ENCODE data around the gene TMEM147.

The TMEM147 gene

DNA sequence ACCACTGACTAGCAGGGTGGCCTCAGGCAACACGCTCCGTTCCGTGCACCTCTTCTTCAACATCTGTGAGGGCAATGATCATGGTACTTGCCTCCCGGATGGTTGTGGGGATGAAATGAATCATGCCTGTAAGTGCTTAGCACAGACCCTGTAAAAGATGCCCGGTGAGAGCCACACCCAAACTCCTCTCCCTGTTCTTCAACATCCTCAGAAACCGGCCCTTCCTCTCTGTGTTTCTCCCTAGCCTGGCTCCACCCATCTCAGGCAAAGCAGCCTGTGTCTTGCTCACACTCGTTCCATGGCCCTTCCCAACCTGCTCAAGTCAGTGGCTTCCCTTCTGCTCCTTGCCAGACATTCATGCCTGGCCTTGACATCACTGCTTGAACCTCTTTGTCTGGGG is 26.1 kb upstream of the TMEM147 start:
- DNase-seq (ENCODE audit: low read depth): peak; percentile 11

DNA sequence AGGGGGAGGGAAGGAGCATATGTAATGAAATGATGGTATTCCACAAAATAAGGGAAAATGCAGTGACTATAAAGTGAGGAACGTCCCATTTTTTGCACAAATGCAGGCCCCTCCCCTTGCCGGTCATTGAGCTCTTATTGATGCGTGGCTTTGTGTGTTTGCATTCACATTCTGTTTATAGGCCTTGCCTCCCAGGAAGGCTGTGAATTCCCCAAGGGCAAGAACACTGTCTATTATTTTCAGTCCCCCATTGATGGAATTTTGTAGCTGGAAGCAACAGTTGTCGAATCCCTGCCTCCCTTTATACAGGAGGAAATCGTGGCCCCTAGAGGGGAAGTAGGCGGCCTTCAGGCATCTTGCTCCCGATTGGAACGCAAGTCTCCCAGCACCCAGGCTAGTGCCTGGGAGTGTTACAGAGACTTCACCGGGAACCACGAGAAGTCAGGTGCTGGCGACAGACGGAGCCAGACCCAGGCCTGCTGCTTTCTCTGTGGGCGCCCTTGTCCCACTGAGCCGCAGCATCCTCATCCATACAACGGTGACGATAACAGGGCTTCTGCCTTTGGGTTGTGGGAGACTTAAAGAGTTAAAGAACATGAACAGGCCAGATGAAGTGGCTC is 24.2 kb upstream of the TMEM147 start:
- no peak for DNase-seq (ENCODE audit: low read depth)

DNA sequence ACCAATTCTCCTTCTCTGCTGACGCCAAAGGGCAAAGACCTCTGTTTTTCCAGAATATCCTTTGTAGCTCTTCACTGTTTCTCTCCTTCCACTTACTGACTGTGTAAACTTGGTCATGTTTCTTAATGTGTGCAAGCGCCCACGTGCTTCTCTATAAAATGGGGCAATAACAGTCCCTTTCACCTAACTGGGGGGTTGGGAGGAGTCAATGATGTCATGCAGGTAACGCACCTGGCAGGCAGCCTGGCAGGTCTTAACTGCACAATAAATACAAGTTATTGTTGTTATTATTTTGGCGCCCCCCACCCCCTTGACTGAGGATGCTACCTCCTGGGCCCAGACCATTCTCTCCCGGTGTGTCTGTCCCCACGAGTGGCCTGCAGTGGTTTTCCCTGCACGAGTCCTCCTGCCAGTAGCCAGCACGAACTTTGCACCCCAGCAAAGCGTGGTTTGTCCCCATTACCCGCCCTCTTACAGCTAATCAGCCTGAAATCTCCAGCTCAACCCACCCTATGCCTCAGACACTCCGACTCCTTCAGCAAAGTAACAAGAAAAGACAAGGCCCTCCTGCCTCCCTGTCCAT is 22.6 kb upstream of the TMEM147 start:
- no peak for DNase-seq (ENCODE audit: low read depth)

DNA sequence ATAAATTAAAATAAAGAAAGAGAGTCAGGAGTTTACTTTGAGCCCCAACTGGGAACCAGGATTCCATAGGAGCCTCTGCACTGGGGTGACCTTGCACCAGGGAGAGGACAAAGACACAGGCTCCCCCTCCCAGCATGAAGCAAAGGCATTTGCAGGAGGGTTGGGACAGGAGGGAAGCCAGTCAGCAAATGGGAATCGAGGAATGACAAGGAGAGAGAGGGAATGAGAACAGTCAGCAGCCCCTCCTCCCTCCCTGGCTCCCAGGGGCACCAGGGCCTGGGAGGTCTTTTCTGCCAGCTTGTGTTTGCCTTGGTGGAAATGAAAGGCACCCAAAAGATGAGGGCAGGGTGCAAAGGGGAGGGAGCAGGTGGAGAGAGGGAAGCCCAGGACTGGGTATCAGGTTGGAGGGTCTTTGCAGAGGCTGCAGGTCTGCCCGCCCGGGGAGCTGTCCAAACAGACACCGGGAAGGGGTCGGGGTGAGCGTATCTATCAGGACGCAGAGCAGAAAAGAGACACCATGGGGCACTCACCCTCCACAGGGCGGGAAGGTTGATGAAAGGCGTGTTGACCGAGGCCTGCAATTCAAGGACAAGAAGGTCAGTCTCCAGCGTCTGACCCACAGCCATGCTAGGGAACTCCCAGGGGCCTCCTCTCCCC is 21.1 kb upstream of the TMEM147 start:
- DNase-seq (ENCODE audit: low read depth): no peak

DNA sequence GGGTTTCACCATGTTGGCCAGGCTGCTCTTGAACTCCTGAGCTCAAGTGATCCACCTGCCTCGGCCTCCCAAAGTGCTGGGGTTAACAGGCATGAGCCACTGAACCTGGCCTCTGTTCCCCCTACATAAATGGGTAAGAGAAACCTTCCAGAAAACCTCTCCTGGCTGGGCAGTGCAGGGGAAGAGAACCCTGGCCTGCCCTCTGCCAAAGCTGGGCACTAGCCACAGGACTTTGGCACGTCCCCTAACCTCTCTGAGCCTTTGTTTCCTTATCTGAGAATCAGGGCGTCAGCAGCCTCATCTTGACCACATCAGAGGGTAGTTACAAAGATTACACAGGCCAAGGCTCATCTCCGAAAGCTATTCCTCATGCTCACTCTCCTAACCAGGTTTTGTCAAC is 19.6 kb upstream of the TMEM147 start:
- no peak for DNase-seq (ENCODE audit: low read depth)

DNA sequence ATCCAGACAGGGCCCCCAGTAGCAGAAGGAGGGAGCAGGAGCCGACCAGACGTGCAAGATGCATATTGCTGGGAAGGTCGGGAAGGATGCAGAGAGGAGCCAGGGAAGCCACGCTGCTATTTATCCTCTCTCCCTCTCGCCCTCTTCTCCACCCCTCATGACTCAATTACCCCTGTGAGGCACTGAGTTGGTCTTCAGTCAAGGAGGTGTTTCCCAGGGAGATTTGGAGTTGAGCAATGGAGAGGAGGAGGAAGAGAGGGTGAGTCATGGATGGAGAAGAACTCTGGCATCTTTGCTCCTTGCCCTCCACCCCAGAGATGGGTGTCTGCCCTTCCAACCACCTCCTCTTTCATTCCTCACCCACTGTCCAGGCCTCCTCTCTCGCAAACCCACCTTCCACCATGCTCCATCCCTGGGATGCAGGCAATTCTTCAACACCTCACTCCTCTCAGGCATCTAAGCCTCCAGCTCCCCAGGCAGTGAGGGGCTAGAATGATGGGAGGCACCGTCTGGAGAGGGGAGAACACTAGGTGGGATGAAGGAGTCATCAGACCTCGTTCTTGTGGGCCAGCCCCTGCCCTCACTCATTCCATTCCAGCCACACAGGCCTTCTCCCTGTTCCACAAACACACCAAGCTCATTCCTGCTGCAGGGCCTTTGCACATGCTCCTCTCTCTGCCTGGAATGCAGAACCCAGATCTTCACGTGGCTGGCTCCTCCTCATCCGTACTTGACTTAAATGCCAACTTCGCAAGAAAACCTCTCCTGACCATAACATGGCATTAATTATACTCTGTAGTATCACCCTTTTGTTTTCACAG is 17.0 kb upstream of the TMEM147 start, which contains the start of gene SBSN:
SBSN (minus strand) TSS at position 94 of the 821 bp plus-strand sequence; CDS start at position 64, 30 bp downstream.
- peak; percentile 82 for DNase-seq (ENCODE audit: low read depth)

DNA sequence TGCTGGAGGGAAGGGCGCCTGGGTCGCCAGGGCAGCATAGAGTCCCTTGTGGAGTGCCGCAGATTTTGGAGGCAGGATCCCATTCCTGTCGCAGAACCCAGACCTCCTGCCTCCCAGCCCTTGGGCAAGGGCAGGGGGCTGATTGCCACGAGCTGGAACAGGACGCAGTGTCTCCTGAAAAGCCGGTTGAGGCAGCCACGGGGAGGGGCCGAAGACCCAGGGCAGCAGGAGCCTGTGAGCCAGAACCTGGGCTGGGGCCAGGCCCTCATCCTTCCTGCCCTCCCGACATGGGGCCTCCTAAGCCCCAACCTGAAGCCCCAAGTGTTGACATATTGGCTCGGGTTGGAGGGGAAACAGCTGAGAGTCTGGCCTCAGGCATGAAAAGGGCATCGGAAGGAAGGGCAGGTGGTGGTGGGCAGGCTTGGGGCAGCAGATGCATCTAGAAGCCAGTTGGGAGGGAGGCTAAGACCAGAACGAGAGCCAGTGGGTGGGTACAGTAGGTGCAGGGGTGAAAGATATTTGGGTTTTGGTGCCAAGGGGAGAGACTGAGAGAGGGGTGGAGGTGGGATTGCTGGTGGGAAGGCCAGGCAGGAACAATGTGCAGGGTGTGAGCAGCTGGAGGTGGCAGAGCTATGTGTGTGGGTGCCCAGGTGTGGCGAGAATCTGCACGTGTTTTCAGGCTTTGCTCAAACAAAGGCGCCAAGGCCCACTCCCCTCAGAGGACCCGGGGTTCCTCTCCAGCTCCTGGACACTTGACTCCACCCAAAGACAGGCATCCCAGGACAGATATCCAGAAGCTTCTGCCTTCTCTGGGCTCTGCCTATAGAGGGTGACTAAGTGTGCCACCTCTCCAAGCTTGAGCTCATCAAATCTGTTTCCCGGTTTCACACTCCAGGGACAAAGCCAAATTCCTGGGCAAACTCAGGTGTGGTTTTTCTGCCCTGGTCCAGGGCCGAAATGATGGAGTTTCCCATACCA is 15.9 kb upstream of the TMEM147 start:
- no peak for DNase-seq (ENCODE audit: low read depth)

DNA sequence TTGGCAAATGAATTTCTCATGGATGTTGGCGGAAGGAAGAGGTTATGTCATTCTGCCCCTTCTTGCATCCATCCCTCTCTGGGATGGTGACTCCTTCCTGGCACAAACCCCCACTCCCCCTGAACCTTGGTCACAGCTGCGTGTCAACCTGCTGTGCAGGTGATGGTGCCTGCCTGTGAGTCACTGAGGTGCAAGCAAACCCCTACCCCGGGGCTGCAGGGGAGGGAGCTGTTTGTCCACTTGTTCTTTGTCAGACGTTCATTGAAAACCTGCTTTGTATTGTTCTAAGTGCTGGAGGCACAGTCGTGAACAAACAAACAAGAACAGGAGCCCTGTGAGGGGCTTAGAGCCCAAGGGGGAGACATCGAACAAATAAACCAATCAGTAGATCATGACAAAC is 14.1 kb upstream of the TMEM147 start:
- no peak for DNase-seq (ENCODE audit: low read depth)

DNA sequence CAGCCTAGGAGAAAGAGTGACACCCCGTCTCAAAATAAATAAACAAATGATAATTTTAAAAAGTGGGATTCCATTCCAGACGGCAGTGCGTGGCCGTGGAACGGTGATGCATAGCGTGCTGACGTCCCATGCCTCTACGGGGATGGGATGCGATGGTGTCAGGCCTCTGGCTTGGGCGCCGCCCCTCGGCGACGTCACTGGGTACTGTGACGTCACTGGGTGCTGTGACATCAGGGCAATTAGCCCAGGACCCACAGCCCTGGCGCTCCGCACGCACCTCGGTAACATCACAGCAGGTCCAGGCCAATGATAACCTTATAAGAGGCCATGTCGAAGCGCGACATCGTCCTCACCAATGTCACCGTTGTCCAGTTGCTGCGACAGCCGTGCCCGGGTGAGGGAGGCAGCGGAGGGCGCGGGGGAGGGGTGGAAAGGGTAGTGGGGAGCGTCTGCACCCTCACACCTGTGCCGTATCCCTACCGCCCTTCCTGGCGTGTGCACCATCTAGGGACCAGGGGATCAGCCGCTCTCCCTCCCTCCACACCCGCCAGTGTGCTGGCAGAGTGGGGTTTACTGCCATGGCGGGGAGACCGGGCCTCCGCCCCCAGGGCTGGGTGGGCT is 12.1 kb upstream of the TMEM147 start, which contains the start of gene GAPDHS:
GAPDHS (plus strand) TSS at position 256 of the 621 bp plus-strand sequence; CDS start at position 328, 72 bp downstream.
- DNase-seq (ENCODE audit: low read depth): no peak

DNA sequence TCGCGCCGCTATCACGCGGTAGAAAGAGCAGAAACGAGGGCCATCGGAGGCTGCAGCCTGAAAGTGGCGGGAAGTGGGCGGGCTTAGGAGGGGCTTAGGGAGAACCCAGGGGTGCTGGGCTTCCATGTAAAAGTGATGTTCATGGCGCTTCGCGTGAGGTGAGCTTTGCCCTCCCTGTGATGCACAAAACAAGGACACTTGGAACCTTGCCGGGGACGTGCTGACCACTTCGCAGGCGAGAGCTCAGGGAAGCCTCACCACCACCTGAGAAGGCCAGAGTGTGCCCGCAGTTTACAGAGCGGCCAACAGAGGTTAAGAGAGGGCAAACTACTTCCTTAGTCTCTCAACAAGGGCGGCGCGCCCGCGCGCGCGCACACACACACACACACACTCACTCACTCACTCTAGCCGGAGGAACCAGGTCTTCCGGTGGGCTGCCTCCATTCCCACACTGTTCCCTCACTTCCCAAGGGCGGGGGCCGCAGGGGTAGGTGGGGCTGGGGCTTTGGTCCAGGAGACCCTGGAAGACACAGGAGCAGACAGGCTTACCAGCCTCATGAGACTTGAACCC is 11.5 kb upstream of the TMEM147 start:
- peak; percentile 21 for DNase-seq (ENCODE audit: low read depth)

DNA sequence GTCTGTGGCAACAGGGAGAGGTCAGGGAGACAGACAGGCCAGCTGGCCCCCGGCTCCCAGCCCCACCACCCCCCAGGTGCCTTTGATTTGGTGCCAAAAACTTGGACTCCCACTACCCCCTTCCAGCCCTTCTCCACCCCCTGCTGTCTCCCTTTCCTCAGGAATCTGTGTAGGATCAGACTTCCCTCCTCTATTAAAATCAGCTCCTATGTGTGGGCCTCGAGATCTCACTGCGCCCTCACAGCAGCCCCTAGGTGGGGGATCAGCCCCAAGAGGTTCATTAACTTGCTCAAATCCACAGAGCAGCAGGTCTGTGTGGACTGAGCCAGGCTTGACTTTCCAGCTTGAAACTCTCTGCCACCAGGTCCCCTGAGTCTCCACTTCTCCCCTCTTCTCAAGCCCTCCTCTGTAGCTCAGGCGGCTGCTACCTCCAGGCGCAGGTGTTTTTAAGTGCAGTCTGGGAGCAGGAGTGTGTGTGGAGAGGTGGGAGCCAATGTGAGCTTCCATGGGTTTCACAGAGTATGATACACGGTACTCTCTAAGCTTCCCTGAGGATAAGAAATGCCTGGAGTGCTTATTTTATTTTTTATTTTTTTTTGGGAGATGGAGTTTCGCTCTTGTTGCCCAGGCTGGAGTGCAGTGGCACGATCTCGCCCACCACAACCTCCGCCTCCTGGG is 10.5 kb upstream of the TMEM147 start:
- DNase-seq (ENCODE audit: low read depth): no peak

DNA sequence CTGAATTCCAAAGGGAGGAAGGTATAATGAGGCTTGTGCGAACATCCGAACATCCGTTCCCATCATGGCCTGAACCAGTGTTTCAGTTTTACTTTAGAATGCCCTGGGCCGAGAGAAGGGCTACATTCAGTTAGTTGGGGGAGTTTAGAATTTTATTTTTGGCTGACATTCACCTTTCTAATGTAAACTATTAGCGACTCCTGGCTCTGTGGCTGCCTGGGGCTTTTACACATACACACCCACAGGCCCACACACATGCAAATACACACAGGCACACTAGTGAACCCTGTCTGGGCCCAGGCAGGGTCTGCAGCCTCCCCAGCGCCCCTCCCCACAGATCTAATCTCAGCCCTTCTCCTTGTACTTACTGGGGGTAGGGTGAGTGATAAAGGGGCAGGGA is 6.1 kb upstream of the TMEM147 start:
- DNase-seq (ENCODE audit: low read depth): no peak

DNA sequence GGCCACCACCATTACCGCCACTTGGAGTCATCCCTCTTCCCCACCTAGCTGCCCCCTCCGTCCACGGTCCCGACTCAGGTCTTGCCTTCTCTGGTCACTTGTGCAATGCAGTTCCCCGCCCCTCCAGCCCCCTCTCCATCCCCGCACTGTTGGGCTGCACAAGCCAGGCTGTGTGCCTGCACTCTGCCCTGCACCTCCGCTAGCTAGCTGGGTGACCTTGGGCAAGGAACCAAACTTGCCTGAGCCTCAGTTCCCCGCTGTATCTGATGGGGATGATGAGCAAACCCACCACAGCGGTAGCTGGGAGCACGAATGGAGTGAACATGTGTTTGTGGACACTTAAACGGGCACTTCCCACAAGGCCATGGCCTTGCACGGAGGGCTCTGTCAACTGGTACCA is 5.6 kb upstream of the TMEM147 start:
- DNase-seq (ENCODE audit: low read depth): no peak

DNA sequence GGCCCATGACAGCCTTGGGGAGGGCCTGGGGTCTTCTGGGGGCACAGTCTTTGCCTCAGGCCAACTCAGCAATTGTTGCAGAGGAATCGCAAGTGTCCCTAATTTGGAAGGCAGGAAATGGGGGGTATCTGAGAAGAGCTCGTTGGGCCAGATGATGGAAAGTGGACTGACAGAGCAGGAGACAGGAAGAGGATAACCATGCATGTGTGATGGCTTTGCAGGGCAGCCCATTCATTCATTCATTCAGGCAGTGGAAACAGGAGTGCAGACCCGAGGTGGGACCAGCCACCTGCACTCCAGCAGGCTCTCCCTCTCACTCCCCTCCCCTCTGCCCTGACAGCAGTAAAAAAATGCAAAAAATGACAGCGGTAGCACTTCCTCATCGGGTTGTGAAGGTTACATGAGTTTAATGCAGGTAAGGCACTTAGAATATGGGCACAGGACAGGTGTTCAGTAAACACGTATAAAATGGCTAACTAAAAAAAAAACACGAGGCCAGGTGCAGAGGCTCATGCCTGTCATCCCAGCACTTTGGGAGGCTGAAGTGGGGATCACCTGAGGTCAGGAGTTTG is 5.0 kb upstream of the TMEM147 start:
- no peak for DNase-seq (ENCODE audit: low read depth)

DNA sequence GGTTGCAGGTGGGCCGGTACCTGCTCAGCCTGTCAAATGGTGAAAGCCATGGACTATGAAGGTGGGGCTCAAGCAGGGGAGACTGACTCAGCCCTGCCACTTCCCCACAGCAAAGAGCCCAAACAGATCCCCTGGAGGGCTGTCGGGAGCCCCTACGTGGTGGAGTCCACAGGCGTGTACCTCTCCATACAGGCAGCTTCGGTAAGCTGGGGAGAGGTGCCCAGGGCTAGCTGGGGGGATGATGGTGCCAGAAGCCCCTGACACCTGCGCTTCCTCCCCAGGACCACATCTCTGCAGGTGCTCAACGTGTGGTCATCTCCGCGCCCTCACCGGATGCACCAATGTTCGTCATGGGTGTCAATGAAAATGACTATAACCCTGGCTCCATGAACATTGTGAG is 3.2 kb upstream of the TMEM147 start:
- DNase-seq (ENCODE audit: low read depth): no peak

DNA sequence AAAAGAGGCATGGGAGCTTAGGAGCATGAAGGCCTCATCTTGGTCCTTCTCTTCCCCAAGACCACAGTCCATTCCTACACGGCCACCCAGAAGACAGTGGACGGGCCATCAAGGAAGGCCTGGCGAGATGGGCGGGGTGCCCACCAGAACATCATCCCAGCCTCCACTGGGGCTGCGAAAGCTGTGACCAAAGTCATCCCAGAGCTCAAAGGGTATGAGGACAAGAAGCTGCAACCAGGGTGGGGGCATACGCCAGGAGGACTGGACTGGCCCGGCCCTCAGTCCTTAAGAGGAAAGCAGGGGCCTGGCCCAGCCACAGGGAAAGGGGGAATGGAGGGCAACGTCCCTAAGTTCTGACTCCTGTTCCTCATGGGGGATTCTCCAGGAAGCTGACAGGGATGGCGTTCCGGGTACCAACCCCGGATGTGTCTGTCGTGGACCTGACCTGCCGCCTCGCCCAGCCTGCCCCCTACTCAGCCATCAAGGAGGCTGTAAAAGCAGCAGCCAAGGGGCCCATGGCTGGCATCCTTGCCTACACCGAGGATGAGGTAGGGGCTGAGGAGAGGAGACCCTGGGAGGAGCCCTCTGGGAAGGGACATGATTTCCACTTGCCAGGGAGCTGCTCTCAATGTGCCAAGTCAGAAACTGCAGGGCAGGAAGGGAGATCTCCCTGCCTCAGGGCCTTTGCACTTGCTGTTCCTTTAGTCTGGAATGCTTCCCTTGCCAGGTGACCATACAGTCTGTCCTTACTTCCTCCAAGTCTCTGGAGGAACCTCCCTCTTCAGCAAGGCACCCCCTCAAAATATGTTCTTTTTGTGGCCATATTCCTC is 1.9 kb upstream of the TMEM147 start:
- DNase-seq (ENCODE audit: low read depth): no peak

DNA sequence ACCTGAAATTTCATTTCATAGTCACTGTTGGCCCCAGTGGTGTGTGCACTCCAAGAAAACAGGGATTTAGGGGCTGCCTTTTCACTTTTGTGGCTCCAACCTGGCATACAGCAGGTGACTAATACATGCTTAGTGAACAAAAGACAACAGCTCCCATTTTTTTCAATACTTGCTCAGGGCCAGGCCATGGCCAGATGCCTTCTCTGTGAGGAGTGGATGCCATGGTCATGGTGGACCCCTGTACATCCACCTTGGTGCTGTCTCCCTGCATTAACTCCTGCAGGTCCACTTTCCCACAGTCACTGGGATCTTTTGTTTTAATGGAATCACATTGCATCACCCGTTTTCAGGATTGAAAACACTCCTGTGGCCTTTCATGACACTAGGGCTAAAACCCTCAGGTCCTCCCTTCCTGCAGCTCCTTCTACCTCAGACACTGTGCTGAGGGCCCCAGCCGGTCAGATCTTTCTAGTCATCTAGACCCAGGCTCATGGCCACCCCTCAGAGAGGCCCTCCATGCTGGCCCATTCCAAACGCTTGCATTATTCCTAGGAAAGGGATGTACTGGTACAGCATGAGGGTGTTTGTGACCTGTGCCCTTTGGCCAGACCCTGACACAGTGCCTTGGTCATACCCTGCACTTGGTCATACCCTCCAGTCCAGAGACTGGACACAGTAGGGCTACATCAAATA is 1.2 kb upstream of the TMEM147 start:
- DNase-seq (ENCODE audit: low read depth): no peak

DNA sequence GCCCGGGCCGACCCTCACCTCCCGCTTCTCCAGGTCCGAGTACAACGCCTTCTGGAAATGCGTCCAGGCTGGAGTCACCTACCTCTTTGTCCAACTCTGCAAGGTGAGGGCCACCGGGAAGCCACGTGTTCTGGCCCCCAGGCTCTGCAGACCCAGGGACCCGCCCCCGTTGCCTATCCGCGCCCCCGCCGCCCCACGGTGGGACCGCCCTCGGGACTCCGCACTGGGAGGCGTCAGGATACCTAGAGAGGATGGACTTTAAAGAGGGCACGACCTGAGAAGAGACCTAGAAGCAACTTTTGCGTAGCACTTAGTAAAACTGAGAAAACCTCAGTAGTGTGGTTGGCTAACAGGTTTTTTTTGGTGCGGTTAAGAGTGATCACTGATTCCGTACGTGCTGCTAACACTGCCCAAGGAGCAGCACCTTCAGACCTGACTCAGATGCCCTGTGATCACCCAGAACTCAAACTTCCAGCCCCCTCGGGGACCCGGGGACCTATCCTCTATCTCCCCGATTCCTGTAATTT is 492 bp downstream of the TMEM147 start:
- DNase-seq (ENCODE audit: low read depth): peak; percentile 17

Measured in iris pigment epithelial cell (primary cell).